HG03520 (cell line): ENCODE data around the gene GPR87.

Experiments used
- ATAC-seq: cut with Tn5 transposase; IDR thresholded peaks from one replicate; pipeline ENCODE4 v1.9.1; 2021; ENCODE audit warnings: mild to moderate bottlenecking, moderate library complexity; ENCODE audit not compliant: unreplicated experiment

GPR87 gene

DNA sequence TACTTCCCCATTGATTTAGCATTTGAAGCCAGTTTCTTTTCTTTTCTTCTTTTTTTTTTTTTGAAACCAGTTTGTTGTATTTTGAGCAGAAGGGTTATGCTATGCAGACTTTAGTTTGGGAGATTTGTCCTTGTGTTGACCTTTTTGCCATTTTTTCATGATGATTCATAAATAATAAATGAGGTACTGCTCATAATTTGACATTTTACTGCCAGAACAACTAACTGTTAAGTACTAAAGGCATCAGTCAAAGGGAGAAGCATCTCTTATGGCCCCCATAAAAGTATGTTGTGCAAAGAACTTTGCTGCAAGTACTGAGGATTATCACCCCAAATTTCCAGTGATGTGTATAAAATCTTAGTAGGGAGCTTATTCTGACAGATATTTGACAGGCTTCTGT, 1.7 kb upstream of the GPR87 start:
- no peak for ATAC-seq

DNA sequence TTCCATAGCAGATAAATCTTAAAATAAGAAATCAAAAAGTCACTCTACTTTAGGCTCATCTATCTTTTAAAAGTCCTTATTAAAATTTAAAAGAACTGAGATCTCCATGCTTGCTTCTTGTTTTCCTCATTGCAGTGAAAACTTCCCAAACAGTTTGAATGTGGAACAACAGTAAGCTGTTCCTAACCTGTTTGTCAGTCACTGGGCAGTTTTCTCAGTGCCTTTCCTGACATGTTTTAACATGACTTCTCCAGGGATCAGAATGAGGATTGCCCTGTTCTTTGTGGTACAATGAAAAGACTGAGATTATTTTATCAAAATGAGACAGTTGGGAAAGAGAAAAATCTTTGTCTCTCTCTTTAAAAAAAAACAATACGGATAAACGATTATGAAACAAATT, 774 bp downstream of the GPR87 start:
- ATAC-seq: no peak

DNA sequence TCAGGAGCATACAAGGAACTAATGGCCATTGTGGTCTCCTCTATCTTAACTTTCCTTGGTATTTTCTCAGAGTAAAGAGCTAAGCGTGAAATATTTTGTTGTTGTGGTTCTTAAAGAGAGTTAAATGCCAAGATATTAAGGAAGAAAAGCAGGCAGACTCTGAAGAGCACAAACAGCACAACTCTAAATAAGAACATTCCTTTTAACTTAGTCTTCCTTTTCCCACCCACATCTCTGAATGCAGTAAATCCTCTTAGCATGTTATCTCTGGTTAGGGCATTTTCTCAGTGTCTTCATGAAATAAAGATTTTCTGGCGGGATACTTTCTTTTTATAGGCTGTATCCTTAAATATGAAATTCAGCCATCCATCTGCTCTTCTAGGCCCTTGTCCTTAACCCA, 1.5 kb downstream of the GPR87 start:
- ATAC-seq: no peak

DNA sequence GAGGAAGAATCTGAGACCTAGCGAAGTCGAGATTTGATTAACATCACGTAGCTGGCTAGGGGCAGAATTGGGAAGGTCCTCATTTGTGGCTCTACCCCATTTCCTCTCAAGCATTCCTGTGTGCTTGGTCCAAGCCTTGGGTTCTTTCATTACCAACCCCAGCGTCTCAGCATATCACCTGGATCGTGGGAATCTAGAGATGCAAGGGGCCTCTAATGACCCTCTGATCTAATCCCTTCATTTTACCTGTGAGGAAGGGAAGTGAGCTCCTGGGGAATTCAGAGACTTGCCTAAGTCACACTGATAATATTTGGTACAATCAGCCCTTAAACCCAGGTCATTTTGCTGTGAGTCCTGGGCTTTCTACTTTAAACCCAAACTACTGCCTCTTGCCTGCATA, 2.0 kb downstream of the GPR87 start:
- ATAC-seq: no peak

DNA sequence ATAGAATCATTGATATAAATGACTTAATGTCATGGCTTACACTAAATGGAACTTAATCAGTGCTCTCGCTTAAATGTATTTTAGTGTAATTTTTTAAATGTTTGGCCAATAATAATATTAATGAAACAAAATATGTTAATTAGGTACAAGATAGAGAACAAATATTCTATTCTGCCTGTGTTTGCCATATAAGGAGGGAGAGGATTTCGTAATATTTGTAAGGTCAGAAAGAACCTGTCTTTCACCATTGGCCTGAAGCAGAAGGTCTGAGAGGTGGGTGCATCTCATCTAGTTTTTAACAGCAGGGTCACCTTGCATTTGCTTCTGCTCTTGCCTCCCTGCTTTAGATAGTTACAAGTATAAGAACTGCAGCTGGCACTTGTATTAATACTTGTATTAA, 2.5 kb downstream of the GPR87 start:
- no peak for ATAC-seq

DNA sequence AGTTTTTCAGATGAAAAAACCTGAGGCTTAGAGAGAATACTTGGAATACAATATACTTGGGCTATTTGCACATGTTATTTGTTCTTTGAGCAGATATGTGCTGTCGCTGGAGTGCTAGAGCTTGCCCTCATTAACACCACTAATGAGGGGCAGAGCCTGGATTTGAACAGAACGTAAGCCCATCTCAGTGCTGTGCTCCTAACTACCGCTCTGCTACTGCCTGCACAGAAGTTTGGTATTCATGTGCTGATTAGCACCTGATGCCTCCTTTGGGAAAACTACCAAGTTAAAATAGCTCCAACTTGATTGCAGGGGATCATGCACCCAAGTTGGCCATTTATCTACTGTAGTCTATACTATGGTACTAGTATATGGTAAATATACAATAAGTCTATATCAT, 3.6 kb downstream of the GPR87 start:
- ATAC-seq: no peak

DNA sequence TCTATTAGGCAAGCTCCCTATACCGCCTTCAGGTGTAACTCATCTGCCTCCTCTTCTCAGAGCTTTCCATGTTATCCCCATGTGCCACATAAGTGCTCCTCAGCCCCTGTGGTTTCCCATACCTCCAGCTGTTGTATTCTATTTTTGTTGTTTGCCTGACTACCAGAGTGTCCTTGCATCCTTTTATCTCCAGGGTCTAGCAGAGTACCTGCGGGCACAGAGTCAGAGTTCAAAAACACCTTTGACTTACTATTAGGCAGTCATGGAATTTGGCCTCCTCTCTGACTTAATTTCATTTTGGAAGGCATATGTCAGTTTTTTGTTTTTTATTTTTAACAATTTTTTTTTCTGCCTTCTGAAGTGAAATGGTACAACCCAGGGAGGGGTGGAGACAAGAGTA, 7.1 kb downstream of the GPR87 start:
- ATAC-seq: no peak

DNA sequence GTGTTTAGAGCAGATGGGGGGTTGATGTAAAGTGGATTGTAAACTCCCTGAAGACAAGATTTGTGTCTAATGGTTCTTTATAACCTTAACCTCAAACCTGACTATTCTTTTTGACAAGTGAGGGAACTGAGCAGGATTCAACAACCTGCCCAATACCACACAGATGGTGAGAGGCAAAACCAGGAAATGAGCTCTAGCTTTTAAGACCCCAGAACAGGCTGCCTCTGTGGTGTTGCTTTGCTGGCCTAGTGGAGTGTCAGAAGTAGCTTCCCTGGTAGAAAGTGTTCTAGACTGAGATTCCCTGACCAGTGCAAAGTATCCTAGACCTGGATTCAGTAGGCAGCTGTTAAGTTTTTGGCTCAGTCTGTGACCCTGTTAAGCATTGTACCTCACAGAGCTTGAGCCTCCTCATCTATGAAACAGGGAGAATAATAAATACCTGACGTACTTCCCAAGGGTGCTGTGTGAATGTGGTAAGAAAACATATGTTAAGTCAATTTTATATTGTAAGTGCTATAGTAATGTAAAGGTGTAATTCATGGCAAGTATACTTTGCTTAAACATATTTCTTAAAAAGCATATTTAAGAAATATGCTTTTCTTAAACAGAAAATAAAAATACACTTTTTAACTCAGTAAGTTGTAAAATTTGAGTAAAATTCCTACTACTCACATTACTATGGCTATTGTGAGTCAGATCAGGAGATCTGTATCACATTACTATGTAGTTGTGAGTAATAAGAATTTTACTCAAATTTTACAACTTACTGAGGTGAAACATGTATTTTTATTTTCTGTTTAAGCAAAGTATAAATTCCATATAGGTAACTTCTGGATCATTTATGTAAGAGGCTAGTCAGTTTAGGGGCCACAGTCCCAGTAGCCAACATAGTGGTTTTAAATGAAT, 8.8 kb downstream of the GPR87 start:
- no peak for ATAC-seq

DNA sequence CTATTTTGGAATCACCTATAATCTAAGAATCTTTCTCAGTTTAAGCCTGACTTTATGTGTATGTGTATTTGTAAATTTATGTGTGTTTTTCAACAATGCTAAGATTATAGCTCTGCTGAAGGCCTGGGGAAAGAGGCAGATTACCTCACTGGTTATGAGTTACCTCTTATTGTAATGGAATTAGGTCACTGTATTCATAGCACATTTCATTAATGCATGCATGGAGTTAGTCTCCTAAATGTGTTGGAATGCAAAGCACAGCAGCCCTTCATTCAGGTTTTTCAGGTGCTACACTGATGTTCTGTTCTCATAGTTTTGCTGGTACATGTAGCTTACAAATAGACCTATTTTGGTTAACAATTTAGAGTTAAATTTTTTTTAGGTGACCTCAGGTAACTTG, 9.5 kb downstream of the GPR87 start:
- no peak for ATAC-seq

DNA sequence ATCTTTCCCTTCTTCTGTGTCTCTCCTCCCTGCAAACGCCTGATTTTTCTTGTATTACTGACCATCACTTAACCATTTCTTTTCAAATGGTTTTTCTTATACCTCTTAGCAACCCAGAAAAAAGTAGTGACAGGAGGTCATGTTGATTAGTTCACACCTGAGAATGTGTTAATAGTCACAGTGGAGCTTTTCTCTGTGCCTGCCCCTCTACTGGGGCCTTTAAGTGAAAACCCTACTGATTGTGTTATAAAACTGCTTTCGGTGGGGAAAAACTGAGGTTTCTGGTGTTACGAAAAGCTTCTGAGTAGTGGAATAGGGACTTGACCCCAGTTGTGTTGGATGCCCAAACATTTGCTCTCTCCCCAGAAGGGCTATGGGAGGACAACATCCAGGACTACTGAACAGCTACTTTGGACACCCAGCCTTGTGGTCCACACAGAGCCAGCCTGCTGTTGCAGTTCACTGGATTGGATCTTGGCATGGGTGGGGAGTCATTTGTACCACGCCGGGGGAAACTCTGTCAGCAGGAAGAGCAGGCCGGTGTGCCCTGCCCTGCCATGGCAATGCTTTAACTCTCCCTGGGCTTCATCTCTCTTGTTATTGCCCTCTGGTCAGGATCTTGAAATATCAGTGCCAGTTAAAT, 10.3 kb downstream of the GPR87 start:
- no peak for ATAC-seq

DNA sequence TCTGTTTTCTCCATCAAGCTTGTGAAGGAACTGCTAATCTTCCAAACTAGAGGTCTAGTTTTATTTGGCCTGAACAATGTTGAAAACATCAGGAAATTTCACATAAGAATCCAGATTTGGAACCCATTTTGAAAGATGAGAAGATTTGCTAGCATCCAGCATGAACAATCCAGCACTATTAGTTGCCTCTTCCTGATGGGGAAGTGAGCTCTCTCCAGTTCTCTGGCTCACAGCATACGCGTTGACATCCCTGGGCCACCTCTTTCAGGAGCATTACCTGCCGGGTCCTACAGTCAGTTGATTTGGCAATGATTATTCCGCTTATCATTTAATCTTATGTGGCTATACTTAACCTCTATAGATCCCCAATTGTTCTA, 10.9 kb downstream of the GPR87 start:
- ATAC-seq: no peak

DNA sequence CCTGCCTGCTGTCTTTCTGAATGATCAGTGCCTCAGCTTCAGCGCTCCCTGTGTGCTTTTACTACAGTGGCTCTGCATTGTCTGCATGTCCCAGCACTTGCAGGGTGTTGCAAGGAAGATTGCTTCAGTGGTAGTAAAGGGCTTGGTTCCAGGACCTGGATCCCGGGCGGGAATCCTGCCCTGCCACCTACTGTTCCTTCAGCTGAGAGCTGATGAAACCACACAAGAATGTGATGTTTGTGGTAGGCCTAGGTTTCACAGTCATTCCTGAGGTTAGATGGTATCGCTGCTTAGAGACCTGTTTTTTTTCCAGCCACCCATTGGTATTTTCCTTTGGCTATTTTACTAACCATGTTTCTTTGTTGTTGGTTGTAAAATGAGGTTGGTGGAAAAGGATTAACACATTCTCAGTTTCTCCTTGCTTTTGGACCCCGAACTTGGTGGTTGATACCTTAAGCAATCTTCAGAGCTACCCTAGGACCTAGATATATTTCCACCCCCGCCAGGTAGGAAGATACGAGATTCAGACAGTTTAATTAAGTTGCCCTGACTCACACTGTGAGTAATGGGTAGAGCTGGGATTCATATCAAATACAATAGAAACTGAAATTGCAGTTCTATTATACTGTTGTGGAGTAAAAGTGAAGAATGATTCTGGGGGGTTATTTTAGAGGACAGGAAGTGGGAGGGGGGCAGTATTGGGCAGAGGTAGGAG, 11.4 kb downstream of the GPR87 start:
- ATAC-seq: no peak

DNA sequence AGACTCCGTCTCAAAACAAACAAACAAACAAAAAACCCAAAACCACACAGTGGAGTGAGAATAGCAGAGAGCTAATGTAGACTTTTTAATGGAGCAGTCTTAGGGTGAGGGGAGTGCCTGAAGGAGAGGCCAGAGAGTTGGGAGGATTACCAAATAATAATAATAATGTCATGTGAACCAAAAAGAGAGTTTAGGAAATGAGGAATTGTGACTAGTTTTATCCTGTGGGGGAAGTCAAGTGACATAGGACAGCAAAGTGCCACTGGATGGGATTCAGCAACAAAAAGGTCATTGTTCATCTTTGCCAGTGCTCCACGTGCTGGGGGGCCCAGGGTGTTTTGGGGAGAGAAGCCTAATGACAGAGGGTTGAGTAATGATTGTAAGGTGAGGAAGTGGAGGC, 12.9 kb downstream of the GPR87 start:
- ATAC-seq: no peak

DNA sequence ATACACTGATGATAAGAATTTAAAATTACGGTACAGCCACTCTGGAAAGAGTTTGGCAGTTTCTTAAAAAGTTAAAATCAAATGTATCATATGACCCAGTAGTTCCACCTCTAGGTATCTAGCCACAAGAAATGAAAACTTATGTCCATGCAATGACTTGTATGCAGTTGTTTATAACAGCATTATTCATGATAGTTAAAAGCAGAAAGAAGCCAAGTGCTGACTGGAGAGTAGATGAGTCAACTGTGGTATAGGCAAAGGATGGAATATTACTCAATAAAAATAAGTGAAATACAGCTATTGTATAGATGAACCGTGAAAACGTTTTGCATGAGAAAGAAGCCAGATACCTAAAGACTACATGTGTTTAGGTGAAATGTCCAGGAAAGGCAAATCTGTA, 14.8 kb downstream of the GPR87 start:
- ATAC-seq: no peak

DNA sequence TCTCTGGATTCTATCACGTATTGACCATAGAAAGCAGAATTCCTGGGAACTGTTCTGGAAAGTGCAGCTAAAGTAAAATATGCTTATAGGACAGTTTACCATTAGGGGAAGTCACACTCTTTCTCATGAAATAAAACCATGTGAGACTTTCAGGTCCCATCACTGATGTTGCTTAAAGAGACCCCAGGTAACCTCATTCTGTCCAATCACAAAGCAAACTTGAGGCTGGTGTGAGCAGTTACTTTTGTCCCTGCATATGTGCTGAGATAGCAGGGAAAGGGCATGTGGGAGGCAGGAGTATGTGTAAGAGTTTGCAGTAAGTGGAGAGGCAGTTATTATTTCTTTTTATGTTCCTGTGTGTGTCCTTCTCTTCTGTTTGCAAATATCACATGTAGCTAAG, 16.1 kb downstream of the GPR87 start:
- ATAC-seq: no peak

DNA sequence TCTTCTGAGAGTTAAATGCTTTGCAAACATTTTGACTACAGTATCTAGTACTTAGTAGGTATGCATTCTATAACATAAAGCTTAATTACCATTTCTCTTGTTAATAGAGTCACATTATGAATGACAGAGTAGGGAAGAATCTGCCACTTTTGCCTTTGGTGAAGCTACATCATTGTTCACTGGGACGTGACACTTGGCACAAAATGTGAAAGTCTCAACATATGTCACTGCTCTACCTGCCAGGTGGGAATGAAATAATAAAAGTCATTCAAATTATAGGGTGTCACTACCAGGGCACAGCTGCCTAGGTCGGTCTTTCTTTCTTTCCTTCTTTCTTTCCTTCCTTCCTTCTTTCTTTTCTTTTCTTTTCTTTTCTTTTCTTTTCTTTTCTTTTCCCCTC, 17.6 kb downstream of the GPR87 start:
- ATAC-seq: no peak

DNA sequence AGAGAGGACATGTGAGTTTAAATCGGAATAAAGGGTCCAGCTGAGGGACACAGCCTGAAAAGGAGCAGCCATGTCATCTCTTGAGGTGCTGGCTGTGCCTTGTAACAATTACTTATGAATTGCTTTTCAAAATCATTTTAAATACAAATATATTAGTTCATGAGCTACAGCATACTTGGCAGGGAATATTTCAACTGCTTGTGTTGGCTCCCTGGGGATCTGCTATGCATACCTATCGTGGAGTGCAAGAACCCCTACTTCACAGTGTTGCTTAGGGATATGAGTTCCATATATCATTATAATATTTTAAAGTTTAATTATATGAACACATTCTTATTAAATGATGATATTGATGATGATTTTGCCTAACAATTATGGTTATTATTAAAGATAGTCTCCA, 19.2 kb downstream of the GPR87 start:
- ATAC-seq: no peak

DNA sequence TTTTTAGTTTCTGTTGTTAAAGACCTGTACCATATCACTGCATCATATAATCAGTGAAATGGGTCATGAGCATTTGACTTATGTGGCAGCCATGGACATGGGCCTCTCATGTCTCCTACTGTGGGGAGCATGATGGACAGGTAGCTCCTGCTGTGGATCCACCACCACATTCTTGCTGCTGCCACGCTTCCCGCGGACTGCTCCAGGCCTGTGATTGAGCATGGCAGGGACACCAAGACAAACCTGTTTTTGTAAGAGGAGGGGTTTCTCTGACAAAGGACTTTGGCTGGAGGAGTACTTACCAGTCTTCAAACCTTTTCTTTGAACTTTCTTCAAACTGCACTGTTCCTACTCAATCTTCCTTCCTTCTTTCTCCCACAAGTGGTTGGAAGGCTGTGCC, 20.4 kb downstream of the GPR87 start:
- no peak for ATAC-seq

DNA sequence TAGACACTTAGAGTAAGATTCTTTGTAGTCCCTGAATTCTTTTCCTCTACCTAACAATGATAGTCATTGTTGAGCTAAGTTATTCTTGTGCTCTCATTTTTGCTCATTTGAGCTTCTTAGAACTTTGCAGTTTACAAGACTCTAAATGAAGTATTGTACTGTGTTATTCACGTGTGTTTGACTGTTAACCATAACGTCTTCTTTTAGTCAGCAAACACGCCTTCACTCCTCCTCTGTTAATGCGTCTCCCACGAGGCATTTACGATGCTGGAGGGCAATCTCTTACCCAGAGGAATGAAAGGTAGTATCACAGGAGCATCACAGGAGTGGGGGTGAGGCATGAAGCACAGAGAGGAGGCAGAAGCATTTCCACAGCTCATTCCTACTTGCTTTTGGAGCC, 23.5 kb downstream of the GPR87 start:
- no peak for ATAC-seq

DNA sequence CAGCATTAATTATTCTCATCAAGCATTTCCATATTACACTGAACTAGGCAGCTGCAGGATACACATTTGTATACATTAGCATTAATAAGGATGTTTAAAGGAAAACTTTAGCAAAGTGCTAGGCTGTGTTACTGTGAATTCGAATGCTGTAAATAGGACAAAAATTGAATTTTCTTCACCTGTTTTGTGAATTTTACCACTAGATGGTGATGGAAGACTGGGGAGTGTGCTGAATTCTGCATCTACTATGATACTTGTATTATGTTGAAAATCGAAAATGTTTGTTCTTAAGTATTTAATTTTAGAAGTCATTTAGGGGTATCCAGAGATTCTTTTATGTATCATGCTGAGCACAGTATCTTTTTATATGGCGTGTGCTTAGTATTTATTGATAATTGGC, 25.9 kb downstream of the GPR87 start:
- no peak for ATAC-seq

DNA sequence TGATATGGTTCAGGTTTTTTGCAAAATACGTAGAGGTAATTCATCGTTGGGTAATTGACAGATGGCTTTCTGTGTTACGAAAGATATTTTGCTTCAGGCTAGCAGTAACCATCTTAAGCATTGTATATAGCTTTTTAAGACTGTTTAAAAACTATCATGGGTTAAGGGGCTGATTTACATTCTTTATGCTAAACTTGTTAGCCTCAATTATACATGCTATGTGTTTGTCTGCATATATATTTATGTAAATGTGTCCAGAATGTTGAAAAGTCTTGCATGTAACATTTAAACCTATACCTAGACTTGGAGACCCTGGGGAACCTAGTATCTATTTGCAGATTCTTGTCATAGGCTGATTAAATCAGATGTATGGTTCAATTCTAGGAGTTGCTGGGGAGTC, 27.2 kb downstream of the GPR87 start:
- ATAC-seq: no peak

DNA sequence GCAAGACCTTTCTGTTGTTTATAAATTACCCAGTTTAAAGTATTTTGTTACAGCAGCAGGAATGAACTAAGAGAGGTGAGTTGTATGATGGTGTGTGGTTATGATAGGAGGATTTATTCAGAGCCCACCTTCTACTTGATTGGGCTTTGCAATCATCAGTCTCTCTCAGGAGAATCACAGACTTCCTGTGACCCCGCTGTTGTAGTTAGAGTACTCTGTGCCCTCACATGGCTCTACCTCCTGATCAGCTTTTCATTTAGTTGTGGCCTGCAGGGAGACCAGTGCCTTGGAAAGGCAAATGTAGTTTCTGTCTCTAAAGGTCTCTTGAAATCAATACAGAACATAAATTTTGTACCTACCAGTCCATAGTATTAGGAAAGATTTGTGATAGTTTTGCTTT, 30.7 kb downstream of the GPR87 start:
- ATAC-seq: no peak
